D721Med (cell line): ENCODE measurements around the gene CD247.
A peak's percentile ranks its signal among the peaks of the same experiment; 100 is the strongest.

Experiments
- DNase-seq: peaks from one replicate; pipeline ENCODE4 v3.0.0; 2011; ENCODE audit warnings: low spot score; ENCODE audit not compliant: insufficient read length
- FAIRE-seq: peaks from 2 replicates; lab custom pipeline; 2011; peaks lifted over from hg19 to GRCh38; lab: Jason Lieb, UNC
- CTCF ChIP-seq: IDR thresholded peaks from 2 replicates; pipeline ENCODE4 v1.5.1; 2012; ENCODE audit warnings: mild to moderate bottlenecking, control low read depth; ENCODE audit not compliant: insufficient read depth; ENCODE audit errors: missing control alignments

Gene CD247

GRCh38 chr1:167541610-167542009 lies 23.3 kb upstream of the CD247 start:
- DNase-seq (no peak), FAIRE-seq (peak; percentile 55)
- no peak for TF ChIP-seq CTCF

DNA sequence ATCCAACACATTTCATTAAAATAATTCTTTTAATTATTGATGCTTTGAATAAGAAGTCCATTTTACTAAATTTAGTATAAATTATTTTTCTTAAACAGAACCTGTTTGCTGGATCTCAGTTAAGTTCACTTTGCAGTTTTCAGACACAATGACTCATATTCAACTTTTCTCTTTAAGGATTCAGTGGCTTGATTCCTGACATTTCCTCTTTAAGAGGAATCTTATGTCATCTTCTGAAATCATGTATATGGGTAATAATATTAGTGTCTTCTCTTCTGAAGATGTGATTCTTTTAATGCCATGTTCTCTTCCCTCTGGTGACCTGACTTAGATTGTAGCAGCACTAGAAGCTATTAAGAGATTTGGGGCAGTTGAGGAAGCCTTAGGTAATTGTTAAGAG lies 22.7 kb upstream of the CD247 start:
- DNase-seq (no peak), FAIRE-seq (no peak)
- no peak for TF ChIP-seq CTCF

- no peak for TF ChIP-seq CTCF
- DNase-seq = no peak
- FAIRE-seq = no peak
Measured at GRCh38 chr1:167538657-167539056, 20.3 kb upstream of the CD247 start.

- DNase-seq (peak; percentile 96), FAIRE-seq (peak; percentile 70)
- TF ChIP-seq CTCF = peak; percentile 95
Measured at GRCh38 chr1:167533851-167534300, 15.5 kb upstream of the CD247 start.

GRCh38 chr1:167532964-167533824 lies 14.9 kb upstream of the CD247 start:
- no peak for TF ChIP-seq CTCF
- no peak for DNase-seq
- FAIRE-seq = no peak

- no peak for DNase-seq
- no peak for TF ChIP-seq CTCF
- no peak for FAIRE-seq
Measured at GRCh38 chr1:167532375-167532774, 14.0 kb upstream of the CD247 start.
